HUDEP-2 (cell line): ENCODE measurements around the gene FTL.
"Not testable (repeated sequence)": the region's sequence is repeated elsewhere in the genome, so short reads cannot be mapped to it uniquely, and the experiment has no call there.

Source experiments
- DNase-seq, 76 experiments: peaks; one replicate each; lab custom pipeline; 2025; ENCODE audit not compliant: unreplicated experiment in 76 of 76; lab: John Stamatoyannopoulos, UW

Gene FTL

DNA sequence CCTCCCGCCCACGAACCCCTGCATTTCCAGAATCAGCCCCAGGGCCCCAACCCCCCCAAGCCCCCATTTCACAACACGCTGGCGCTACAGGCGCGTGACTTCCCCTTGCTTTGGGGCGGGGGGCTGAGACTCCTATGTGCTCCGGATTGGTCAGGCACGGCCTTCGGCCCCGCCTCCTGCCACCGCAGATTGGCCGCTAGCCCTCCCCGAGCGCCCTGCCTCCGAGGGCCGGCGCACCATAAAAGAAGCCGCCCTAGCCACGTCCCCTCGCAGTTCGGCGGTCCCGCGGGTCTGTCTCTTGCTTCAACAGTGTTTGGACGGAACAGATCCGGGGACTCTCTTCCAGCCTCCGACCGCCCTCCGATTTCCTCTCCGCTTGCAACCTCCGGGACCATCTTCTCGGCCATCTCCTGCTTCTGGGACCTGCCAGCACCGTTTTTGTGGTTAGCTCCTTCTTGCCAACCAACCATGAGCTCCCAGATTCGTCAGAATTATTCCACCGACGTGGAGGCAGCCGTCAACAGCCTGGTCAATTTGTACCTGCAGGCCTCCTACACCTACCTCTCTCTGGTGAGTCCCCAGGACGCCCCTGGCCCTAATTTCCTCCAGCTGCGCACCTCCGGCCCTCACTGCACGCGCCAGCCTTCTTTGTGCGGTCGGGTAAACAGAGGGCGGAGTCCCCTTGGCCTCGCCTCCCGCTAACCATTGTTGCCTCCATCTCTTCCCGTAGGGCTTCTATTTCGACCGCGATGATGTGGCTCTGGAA is at the start of gene FTL:
FTL (plus strand) TSS at position 270 of the 766 bp plus-strand sequence; CDS start at position 469, 199 bp downstream.
- DNase-seq = peak in 74 of 76 experiments; percentile 90 to 99 (median 98)

DNA sequence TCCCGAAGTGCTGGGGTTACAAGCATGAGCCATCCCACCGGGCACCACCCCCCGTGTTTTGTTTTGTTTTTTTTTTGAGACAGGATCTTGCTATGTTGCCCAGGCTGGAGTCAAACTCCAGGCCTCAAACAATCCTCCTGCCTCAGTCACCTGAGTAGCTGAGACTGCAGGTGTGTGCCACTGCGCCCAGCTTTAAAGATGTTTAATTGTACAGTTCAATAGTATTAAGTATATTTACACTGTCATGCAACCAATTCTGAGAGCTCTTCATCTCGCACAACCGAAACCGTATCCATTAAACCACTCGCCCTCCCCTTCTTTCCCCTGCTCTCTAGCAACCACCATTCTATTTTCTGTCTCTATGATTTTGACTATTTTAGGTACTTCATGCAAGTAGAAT is 49.4 kb upstream of the FTL start:
- no peak for DNase-seq

DNA sequence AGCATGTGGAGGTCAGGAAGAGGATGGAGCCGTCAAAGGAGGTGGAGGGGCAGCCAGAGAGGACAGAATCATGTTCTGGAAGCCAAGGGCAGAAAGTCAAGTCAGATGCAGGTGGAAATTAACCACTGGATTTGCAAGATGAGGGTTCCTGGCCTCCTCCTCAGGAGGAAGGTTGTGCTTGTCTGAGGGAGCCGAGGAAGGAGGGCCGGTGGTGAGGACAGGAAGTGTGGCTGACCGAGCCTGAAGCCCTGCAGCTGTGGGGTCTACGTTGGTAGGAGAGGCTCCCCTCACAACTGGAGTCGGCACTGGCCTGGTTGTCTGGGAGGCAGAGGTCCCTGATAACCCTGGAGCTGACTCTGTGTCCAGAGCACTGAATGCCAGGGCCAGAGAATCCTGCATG is 47.0 kb upstream of the FTL start:
- no peak for DNase-seq

DNA sequence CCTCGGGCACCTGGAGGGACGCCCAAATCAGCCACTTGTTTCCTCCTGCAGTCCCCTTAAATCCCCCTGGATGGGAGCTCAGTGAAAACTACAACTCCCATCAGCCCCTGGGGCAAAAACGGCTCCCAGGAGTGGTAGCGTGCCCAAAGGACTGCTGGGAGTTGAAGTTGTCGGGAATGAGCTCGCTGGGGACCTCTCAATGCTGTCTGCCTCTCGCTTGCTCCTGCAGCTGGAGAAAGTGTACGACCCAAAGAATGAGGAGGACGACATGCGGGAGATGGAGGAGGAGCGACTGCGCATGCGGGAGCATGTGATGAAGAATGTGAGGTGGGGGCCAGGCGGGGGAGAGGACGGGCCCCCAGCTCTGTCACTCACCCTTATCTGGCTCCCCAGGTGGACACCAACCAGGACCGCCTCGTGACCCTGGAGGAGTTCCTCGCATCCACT is 46.3 kb upstream of the FTL start:
- DNase-seq = peak in 11 of 76 experiments; percentile 7 to 51 (median 20)

DNA sequence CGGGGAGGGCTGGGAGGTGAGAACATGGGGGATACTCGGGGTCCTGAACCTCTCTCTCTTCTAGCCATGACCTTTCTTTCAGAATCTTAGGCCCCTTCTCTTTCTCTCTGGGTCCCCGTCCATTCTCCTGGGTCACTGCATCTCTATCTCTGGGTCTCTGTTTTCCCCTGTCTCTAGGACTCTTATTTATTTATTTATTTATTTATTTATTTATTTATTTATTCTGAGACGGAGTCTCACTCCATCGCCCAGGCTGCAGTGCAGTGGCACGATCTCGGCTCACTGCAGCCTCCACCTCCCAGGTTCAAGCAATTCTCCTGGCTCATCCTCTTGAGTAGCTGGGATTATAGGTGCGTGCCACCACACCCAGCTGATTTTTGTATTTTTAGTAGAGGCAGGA is 45.8 kb upstream of the FTL start:
- not testable (repeated sequence) for DNase-seq

DNA sequence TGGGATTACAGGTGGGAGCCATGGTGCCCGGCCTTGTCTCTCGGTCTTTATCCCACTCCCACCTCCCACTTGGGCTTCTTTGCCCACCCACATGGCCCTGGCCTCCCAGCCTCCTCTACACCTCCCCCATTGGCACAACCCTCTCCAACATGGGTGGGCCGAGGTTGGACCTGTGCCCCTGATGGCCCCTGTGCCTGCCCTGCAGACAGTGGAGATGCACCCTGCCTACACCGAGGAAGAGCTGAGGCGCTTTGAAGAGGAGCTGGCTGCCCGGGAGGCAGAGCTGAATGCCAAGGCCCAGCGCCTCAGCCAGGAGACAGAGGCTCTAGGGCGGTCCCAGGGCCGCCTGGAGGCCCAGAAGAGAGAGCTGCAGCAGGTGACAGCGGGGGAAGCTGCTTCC is 44.2 kb upstream of the FTL start:
- DNase-seq = no peak

DNA sequence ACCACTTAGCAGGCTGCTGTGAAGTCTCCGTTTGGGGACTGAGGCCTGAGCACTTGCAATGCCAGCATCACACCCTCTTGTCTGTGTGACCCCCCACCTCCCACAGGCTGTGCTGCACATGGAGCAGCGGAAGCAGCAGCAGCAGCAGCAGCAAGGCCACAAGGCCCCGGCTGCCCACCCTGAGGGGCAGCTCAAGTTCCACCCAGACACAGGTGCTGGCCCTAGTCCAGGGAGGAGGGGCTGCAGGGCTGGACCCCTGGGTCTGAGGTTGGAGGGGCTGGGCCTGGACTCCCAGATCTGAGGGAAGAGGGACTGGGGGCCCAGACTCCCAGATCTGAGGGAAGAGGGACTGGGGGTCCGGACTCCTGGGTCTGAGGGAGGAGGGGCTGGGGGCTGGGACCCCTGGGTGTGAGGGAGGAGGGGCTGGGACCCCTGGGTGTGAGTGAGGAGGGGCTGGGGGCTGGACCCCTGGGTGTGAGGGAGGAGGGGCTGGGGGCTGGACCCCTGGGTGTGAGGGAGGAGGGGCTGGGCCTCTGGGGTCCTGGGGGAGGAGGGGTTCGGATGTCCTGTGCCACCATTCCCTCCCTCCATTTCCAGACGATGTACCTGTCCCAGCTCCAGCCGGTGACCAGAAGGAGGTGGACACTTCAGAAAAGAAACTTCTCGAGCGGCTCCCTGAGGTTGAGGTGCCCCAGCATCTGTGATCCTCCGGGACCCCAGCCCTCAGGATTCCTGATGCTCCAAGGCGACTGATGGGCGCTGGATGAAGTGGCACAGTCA is 43.2 kb upstream of the FTL start:
- no peak for DNase-seq

DNA sequence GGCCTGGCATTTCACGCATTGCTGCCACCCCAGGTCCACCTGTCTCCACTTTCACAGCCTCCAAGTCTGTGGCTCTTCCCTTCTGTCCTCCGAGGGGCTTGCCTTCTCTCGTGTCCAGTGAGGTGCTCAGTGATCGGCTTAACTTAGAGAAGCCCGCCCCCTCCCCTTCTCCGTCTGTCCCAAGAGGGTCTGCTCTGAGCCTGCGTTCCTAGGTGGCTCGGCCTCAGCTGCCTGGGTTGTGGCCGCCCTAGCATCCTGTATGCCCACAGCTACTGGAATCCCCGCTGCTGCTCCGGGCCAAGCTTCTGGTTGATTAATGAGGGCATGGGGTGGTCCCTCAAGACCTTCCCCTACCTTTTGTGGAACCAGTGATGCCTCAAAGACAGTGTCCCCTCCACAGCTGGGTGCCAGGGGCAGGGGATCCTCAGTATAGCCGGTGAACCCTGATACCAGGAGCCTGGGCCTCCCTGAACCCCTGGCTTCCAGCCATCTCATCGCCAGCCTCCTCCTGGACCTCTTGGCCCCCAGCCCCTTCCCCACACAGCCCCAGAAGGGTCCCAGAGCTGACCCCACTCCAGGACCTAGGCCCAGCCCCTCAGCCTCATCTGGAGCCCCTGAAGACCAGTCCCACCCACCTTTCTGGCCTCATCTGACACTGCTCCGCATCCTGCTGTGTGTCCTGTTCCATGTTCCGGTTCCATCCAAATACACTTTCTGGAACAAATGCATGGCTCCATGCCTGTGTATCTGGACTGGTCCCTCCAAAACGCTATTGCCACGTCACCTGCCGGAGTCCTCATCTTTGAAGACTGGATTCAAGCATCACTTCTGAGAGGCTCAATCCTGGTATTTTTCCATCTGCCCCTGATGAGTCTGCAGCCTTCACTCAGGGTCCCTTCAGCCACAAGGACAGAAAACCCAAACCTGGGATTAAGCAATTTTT is 42.3 kb upstream of the FTL start:
- no peak for DNase-seq

DNA sequence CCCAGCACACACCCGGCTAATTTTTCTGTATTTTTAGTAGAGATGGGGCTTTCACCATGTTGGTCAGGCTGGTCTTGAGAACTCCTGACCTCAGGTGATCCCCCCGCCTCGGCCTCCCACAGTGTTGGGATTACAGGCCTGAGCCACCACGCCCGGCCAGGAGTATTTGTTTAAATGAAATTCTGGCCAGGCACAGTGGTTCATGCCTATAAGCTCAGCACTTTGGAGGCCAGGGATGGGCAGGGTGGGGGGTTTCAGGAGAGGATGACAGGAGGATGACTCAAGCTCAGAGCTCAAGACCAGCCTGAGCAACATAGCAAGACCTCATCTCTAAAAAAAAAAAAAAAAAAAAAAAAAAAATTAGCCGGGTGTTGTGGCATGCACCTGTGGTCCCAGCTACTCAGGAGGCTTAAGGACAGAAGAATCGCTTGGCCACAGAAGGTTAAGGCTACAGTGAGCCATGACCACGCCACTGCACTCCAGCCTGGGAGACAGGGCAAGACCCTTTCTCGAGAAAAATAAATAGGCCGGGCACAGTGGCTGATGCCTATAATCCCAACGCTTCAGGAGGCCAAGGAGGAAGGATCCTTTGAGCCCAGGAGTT is 39.8 kb upstream of the FTL start:
- no peak for DNase-seq

DNA sequence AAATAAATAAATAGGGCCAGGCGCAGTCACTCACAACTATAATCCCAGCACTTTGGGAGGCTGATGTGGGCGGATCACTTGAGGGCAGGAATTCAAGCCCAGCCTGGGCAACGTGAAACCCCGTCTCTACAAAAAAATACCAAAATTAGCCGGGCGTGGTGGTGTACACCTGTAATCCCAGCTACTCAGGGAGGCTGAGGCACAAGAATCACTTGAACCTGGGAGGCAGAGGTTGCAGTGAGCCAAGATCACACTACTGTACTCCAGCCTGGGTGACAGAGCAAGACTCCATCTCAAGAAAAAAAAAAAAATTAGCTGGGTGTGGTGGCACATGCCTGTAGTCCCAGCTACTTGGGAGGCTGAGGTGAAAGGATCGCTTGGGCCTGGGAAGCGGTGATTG is 39.2 kb upstream of the FTL start:
- DNase-seq = not testable (repeated sequence)

DNA sequence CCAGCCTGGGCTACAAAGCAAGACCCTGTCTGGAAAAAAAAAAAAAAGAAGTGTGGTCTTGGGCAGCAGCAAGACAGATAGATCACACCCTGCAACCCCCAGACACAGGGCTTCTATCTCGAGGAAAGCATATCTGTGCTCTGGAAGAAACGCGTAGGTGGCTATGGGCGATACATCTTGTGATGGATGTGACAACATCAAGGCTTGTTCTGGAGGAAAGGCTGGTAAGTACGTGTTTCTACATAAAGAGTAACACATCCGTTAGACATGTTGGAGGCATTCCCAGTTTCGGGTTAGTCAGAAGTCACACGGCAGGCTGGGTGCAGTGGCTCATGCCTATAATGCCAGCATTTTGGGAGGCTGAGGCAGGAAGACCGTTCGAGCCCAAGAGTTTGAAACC is 38.2 kb upstream of the FTL start:
- peak in 66 of 76 experiments; percentile 21 to 96 (median 78) for DNase-seq

DNA sequence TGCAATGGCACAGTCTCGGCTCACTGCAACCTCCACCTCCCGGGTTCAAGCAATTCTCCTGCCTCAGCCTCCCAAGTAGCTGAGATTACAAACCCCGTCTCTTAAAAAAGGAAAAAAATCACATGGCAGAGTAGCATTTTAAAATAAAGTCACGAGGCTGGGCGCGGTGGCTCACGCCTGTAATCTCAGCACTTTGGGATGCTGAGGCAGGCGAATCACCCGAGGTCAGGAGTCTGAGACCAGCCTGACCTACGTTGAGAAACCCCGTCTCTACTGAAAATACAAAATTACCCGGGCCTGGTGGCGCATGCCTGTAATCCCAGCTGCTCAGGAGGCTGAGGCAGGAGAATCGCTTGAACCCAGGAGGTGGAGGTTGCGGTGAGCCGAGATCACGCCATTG is 37.4 kb upstream of the FTL start:
- DNase-seq = not testable (repeated sequence)

DNA sequence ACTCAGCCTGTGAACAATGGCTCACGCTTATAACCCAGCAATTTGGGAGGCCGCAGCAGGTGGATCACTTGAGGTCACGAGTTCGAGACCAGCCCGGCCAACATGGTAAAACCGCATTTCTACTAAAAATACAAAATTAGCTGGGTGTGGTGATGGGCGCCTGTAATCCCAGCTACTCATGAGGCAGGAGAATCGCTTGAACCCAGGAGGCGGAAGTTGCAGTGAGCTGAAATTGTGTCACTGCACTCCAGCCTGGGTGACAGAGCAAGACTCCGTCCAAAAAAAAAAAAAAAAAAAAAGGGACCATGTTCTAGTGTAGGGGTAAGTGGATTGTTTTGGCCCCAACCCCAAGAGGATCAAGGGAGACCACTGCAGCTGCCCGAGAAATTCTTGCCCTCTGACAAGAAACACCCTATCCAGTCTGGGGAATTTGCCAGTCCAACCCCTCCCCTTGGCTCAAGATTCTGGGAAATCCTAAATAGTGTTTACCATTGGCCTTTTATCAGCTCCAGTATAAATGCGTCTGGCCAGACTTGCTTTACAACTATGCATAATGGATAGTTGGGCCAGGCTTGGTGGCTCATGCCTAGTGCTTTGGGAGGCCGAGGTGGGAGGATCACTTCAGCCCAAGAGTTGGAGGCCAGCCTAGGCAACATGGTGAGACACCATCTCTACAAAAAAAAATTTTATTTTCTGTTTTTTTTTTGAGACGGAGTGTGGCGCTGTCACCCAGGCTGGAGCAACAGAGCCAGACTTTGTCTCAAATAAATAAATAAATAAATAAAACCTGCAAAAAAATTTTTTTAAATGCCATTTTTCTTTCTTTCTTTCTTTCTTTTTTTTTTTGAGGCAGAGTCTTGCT is 36.7 kb upstream of the FTL start:
- peak in 16 of 76 experiments; percentile 13 to 62 (median 34) for DNase-seq

DNA sequence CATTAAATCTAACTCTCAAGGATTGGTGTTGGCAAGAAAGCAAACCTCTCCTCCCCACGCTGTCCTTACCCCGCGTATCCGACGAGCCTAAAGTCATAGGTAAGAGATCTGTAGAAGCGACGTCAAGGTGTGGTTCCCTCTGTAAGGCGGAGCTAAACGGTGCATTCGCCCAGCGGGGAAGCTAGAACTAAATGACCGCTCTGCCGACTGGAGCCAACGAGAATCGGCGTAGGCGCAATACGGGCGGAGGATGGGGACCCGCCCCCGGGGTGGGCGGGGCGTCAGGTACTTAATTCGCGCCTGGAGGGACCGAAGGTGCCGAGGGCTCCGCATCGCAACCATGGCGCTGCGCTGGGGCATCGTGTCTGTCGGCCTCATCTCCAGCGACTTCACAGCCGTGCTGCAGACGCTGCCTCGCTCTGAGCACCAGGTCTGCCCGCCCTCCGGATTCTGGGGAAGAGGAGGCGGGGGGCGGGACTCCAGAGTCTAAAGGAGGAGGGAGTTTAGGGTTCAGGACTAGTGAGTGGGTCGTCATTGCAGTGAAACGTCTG is 31.7 kb upstream of the FTL start, which contains the start of gene DHDH:
DHDH (plus strand) TSS at position 318 of the 551 bp plus-strand sequence; CDS start at position 341, 23 bp downstream.
- DNase-seq = peak in 72 of 76 experiments; percentile 44 to 91 (median 80)

DNA sequence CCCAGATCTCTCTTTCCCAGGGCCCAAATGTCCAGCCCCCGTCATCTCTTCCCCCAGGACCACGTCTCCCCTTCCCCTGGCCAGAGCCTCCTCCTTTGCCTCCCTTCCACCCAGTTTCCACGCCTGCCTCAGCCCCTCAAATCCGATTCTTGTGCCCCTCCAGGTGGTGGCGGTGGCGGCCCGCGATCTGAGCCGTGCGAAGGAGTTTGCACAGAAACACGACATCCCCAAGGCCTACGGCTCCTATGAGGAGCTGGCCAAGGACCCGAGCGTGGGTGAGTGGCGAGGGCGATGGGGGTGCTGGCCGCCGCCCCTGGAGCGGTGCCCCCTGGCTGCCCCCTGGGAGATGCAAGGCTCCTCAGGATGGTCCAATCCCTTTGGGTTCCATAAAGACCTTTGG is 30.3 kb upstream of the FTL start:
- peak in 15 of 76 experiments; percentile 16 to 48 (median 29) for DNase-seq

DNA sequence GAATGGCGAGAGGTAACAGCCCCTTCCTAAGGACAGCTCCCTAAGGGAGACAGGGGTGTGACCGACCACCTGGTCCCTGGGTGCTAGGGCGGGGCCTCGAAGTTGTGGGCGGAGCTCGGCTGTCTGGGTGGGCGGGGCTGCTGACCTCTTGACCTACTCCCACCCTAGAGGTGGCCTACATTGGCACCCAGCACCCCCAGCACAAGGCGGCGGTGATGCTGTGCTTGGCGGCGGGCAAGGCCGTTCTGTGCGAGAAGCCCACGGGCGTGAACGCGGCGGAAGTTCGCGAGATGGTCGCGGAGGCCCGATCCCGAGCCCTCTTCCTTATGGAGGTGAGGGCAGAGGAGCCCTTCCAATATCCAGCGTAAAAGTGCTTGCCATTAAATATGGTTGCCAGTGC is 29.2 kb upstream of the FTL start:
- no peak for DNase-seq

DNA sequence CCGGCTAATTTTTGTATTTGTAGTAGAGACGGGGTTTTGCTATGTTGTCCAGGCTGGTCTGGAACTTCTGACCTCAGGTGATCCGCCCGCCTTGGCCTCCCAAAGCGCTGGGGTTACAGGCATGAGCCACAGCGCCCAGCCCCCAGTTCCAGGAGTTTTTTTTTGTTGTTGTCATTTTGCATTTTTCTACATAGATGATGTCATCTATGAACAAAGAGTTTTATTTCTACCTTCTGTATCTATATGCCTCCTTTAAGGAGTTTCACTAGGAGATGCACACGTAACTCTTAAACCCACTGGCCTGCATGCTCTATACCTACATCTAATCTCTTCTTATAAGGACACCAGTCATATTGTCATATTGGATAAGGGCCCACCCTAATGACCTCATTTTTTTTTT is 26.9 kb upstream of the FTL start:
- no peak for DNase-seq

DNA sequence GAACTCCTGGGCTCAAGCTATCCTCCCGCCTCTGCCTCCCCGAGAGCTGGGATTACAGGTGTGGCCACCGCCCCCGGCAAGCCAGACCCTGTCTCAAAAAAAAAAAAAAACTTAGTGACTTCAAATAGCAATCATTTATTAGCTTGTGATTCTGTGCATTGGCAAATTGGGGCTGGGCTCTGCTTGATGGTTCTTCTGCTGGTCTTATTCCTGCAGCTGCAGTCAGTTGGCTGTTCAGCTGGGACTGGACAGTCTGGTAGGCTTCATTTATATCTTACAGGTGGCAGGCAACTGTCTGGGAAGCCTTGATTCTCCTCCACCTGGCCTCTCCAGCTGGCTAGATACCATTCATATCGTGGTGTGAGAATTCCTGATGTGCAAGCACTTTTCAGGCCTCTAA is 24.2 kb upstream of the FTL start:
- no peak for DNase-seq

DNA sequence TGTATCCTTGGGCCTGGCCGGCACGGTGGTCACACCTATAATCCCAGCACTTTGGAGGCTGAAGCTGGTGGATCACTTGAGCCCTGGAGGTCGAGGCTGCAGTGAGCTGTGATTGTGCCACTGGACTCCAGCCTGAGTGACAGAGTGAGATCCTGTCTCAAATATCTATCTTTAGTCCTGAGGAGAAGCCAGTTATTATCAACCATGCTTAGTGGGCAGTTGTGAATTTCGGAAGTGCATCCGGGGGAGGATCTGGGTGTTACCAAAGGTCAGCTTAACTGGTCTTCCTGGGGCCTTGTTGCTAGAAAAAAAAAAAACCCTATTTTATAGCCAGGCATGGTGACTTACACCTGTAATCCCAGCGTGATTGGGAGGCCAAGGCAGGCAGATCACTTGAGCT is 22.0 kb upstream of the FTL start:
- peak in 2 of 76 experiments; percentile 6 to 33 for DNase-seq
